ENCODE measurements around the gene RTBDN. TPM values are rescaled to one million over a fixed set of nuclear protein-coding genes. Genes with fewer than 3 reads are reported as not detected.

The RTBDN gene
- total RNA-seq, 1 donor from 2014 or later: 0.21 TPM

DNA sequence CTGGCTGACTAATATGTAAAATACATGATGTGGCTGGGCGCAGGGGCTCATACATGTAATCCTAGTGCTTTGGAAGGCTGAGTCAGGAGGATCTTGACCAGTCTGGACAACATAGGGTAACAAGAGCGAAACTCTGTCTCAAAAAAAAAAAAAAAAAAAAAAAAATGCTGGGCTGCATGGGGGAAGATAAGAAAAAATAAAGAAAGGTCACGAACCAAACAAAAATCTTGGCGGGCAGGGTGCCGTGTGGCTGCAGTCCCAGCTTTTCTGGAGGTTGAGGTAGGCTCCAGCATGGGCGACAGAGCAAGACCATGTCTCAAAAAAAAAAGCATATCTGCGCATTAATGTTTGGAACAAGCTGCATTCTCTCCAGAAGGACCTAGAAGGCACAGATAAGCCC is 19.3 kb downstream of the RTBDN start:
- Histone ChIP-seq H3K4me3 (ENCODE audit: low read depth, low read length) (no peak overlapping the region), H3K27me3 (ENCODE audit: control insufficient read depth, insufficient read depth, low read length) (no peaks in the 10 kb centered on the region), H3K36me3 (ENCODE audit: control insufficient read depth, insufficient read depth, low read length) (peaks cover 1% of the 10 kb centered on the region)
- DNase-seq (ENCODE audit: low read depth): no peak
- no peak for TF ChIP-seq CTCF (IDR thresholded peaks at IDR 0.05; ENCODE audit: insufficient read depth, low read length, poor library complexity, severe bottlenecking)

DNA sequence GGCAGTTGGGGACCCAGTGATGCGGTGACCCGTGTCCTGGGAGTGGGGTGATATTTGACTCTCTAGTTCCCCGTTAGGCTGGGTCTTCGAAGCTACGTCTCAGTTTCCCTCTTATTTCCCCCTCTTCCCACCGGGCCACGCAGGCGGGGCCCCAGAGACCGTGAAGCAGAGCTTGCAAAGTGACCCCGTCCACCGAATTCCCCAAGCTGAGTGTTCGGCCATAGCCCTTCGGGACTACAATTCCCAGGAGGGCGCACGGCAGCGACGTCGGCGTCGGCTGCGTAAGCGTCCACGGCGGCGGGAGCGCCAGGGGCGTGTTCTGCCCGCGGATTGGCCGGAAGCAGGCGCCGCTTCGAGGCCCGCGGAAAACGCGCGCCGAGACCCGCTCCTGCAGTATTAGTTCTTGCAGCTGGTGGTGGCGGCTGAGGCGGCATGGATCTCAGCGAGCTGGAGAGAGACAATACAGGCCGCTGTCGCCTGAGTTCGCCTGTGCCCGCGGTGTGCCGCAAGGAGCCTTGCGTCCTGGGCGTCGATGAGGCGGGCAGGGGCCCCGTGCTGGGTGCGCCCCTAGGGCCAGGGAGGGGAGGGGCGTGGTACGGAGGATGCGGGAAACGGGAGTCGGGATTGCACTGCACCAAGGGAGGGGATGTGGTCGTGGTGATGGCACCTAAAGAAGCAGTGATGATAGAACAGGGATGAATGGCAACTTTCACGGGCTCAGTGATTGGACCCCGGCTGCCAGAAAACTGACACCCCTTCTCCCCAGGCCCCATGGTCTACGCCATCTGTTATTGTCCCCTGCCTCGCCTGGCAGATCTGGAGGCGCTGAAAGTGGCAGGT is 27.9 kb downstream of the RTBDN start, which contains the start of gene RNASEH2A:
TSS of gene RNASEH2A (plus strand) at position 343 of the 840 bp plus-strand sequence. CDS start at position 433, 90 bp downstream.
- no peaks in the 10 kb centered on the region for H3K27me3 ChIP-seq (ENCODE audit: control insufficient read depth, insufficient read depth, low read length)
- peak within 1 kb of the TSS; percentile 68 for H3K4me3 ChIP-seq (ENCODE audit: low read depth, low read length)
- DNase-seq (ENCODE audit: low read depth): peak; percentile 65
- H3K36me3 ChIP-seq (ENCODE audit: control insufficient read depth, insufficient read depth, low read length): peaks cover 1% of the 10 kb centered on the region
- TF ChIP-seq CTCF (IDR thresholded peaks at IDR 0.05; ENCODE audit: insufficient read depth, low read length, poor library complexity, severe bottlenecking): no peak

DNA sequence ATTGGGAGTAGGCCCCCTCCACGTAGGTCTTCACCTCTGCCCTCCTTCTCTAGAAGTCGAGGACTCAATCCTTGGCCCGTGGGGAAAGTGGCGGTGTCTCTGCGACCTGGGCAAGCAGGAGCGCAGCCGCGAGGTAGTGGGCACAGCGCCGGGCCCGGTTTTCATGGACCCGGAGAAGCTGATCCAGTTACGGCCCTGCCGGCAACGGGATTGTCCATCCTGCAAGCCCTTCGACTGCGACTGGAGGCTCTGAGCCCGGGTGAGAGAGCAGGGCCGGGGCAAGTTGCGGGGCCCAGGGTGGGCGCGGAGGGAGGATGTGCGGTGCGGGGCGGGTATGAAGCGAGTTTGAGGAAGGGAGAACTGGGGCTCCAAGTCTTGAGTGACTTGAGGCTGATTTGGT is 30.3 kb downstream of the RTBDN start:
- no peak for DNase-seq (ENCODE audit: low read depth)
- no peak overlapping the region for H3K4me3 ChIP-seq (ENCODE audit: low read depth, low read length)
- no peaks in the 10 kb centered on the region for H3K27me3 ChIP-seq (ENCODE audit: control insufficient read depth, insufficient read depth, low read length)
- TF ChIP-seq CTCF (IDR thresholded peaks at IDR 0.05; ENCODE audit: insufficient read depth, low read length, poor library complexity, severe bottlenecking): no peak
- no peaks in the 10 kb centered on the region for H3K36me3 ChIP-seq (ENCODE audit: control insufficient read depth, insufficient read depth, low read length)

DNA sequence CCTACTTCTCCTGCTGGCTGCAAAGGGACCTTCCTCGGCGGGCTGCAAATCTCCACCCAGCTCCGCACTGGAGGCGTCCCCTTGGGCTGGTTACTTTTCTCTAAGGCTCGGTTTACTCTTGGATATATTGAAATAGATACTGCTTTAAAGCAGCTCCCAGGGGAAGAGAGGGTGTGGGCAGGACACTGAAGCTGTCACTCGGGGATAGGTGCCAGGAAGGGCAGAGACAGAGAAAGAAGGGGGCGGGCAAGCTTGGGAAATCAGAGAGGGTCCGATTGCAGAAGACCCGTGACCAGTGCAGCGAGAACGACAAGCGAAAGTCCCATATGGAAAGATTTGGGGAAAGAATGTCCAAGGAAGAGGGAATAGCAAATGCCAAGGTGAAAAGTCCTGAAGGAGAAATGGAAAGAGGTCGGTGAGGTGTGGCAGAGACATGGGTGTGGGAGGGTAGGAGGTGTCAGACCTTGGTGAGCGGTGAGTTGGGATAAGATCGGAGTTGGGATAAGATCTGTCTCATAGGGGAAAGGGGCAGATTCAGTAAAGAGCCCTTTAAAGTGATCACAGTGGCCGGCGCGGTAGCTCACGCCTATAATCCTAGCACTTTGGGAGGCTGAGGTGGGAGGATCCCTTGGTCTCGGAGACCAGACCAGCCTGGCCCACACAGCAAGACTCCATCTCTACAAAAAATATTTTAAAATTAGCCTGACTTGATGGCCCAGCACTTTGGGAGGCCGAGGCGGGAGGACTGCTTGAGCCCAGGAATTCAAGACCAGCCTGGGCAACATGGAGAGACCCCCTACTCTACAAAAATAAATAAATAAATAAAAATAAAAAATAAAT is 31.9 kb downstream of the RTBDN start:
- DNase-seq (ENCODE audit: low read depth): no peak
- TF ChIP-seq CTCF (IDR thresholded peaks at IDR 0.05; ENCODE audit: insufficient read depth, low read length, poor library complexity, severe bottlenecking): no peak
- Histone ChIP-seq H3K4me3 (ENCODE audit: low read depth, low read length) (peak overlapping the region; percentile 82), H3K36me3 (ENCODE audit: control insufficient read depth, insufficient read depth, low read length) (no peaks in the 10 kb centered on the region), H3K27me3 (ENCODE audit: control insufficient read depth, insufficient read depth, low read length) (no peaks in the 10 kb centered on the region)

GRCh38 chr19:12801466-12802266 is 32.7 kb downstream of the RTBDN start, which contains the start of the genes PRDX2 and THSD8:
PRDX2 (minus strand) TSS chr19:12801800; CDS start chr19:12801261, 539 bp downstream.
THSD8 (plus strand) TSS chr19:12802069; CDS start chr19:12802072, 3 bp downstream.
- DNase-seq (ENCODE audit: low read depth): no peak
- Histone ChIP-seq H3K4me3 (ENCODE audit: low read depth, low read length) (peak within 1 kb of the TSS; percentile 82), H3K36me3 (ENCODE audit: control insufficient read depth, insufficient read depth, low read length) (no peaks in the 10 kb centered on the region), H3K27me3 (ENCODE audit: control insufficient read depth, insufficient read depth, low read length) (no peaks in the 10 kb centered on the region)
- TF ChIP-seq CTCF (IDR thresholded peaks at IDR 0.05; ENCODE audit: insufficient read depth, low read length, poor library complexity, severe bottlenecking): no peak

Measured in kidney epithelial cell (primary cell).